NCI-H2171 (cell line): ENCODE measurements around the gene C12orf76.
A peak's percentile ranks its signal among the peaks of the same experiment; 100 is the strongest.
"Not testable (repeated sequence)": the region's sequence is repeated elsewhere in the genome, so short reads cannot be mapped to it uniquely, and the experiment has no call there.

Experiments used
- DNase-seq: peaks from one replicate; lab custom pipeline; 2025; lab: John Stamatoyannopoulos, UW

C12orf76 gene

DNA sequence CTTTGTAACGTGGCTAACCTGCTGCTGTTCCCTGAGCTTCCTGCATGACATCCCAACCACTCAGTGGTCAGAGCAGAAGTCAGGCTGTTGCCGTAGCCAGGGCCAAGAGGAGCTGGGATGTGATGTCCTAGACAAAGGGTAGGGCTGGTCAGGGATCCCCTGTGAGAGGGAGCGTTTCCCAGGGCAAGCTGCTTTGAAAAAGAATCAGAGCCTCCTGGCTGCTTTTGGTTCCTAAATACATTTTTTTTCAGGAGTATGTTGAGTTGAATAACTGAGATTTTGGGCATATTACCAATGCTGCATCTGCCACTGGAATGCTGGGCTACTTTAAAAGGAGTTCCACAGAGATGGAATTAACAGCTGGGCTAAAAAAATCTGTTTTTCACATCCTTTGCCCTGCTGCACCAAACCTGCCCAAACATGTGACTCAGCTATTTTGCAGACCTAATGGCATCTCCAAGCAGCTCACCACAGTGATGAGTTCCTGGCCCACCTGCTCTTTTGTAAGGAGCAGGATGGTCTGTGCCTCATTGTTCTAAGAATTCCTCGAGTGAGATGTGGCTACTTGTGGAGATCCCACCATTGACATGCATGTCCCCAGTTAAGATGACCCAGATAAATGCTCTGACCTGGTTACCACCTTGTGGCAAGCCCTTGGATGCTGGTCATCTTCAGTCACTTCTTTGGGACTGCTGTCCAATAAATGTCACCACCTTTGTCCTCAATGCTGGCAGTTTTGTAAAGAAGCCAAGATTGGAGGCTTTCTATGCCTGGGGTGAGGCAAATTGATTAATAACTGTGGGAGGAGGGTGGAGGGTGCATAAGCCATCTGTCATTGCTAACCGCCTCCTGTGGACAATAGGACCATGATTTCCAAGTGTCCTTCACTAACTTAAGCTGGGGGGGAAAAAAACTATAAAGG, 25.0 kb downstream of the C12orf76 start:
- peak; percentile 77 for DNase-seq

DNA sequence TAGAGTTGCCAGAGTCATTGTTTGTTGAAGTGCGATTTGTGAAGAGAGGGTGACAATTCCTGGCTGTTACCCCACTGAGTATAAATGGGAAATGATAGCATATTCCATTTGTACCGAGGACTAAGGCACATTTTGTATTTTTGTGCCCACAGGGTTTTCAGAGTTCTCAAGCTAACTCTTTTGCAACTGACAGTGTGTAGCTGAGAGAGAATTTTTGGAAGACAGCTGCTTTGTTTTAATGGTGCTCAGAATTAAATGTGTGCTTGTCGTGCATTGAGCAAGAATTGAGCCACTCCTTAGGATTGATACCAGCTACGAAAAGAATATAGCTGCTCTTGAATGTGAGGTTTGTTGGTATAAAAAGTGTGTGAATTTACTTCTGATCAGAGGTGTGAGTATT, 27.4 kb downstream of the C12orf76 start:
- no peak for DNase-seq

DNA sequence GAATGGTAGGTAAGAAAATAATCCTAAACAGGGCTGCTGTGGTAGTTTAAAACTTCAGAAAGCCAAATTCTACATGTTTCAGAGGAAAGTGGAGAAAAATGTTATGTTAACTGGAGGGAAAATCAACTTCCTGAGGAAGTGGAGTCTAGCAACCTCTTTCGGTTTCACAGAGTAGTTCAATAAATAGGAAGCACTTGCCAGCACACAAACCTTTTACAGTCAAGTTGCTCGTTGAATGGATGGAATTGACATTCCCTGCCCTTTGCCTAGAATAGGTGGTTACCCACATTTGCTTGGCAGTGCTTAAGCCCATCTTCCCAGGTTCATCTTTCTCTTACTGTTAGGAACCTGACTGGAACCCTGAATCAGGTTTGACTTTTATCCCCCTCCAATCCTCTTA, 33.2 kb downstream of the C12orf76 start:
- DNase-seq, result no peak

DNA sequence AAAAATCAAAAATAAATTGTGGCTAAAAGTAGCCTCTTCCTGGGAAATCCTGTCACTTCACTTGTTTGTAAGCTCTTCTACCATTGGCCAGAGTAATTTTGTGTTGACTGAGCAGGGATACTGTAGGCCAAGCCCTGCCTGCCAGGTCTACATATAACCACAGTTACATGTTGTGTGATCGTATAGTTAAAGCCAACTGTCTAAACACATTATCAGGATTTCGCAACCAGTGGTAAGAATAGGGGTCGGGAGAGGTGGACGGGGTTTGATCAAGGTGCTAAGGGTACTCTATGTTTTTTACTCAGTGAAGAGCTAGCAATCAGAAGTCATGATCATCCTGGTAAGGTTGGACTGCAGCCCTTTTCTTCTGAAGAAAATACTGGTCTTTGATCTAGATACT, 35.7 kb downstream of the C12orf76 start:
- no peak for DNase-seq

DNA sequence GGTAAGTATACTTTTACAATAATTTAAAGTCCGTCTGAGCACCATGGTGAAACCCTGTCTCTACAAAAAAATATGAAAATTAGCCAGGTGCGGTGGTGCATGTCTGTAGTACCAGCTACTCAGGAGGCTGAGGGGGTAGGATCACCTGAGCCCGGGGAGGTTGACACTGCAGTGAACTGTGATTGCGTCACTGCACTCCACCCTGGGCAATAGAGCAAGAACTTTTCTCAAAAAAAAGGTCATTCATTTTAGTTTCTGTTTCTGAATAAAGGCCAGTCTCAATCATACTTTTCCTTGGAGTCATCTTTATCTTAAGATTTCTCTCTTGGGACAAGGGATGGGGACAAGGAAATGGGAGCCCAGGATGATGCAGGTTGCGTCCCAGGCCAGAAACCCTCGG, 36.2 kb downstream of the C12orf76 start:
- no peak for DNase-seq

DNA sequence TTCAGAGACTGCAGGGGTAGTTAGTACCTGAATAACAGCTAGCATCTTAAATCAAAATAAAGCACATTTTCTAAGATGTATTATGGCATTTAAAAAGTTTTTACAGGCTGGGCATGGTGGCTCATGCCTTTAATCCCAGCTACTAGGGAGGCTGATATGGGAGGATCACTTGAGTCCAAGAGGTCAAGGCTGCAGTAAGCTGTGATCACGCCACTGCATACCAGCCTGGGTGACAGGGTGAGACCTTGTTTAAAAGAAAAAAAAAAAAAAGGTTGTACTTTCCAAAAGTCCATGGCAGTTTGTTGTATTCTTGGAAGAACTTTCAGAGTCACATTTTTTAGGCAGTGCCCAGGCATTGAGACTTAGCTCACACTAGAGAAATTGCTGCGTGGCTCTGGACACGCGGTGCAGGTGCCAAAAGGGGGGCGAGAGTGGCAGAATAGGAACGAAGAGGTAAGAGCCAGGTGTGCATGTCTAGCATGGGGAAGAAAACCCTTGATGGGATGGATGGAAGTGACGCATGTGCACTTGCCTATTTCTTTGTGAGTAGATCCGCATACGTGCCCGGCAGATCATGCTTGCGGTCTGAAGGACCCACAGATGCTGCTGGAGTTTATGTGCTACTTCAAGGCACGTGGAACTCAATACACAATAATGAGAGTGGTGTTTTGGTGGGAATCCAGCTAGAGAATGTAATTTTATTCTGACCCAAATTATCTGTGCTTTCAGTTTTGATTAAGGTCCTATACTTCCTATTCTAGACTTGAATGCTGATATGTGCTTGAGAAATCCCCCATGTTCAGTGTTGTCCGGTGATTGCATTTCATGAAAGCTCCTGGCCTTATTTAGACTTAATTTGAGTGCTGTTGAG, 37.2 kb downstream of the C12orf76 start:
- DNase-seq, result no peak

DNA sequence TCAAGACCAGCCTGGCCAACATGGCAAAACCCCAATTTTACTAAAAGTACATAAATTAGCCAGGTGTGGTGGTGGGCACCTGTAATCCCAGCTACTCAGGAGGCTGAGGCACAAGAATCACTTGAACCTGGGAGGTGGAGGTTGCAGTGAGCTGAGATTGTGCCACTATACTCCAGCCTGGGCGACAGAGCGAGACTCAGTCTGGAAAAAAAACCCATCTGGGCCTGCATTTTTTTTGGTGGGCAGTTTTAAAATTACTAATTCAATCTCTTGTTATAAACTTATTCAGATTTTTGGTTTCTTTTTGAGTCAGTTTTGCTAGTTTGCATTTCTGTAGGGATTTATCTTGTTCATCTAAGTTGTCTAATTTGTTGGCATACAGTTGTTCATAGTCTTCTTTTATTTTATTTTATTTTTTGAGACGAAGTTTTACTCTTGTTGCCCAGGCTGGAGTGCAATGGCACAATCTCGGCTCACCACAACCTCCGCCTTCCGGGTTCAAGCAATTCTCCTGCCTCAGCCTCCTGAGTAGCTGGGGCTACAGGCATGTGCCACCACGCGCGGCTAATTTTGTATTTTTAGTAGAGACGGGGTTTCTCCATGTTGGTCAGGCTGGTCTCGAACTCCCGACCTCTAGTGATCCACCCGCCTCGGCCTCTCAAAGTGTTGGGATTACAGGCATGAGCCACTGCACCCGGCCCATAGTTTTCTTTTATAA, 39.5 kb downstream of the C12orf76 start:
- not testable (repeated sequence) for DNase-seq

DNA sequence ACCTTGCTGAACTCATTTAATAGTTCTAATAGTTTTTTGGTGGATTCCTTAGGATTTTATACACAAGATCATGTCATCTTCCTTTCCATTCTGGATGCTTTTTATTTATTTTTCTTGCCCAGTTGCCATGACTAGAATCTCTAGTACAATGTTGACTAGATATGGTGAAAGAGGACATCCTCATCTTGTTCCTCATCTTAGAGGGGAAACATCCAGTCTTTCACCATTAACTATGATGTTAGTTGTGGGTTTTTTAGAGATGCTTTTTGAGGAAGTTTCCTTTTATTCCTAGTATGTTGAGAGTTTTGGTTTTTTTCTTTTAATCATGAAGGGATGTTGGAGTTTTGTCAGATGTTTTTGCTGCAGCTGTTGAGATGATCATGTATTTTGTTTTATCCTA, 40.4 kb downstream of the C12orf76 start:
- no peak for DNase-seq

DNA sequence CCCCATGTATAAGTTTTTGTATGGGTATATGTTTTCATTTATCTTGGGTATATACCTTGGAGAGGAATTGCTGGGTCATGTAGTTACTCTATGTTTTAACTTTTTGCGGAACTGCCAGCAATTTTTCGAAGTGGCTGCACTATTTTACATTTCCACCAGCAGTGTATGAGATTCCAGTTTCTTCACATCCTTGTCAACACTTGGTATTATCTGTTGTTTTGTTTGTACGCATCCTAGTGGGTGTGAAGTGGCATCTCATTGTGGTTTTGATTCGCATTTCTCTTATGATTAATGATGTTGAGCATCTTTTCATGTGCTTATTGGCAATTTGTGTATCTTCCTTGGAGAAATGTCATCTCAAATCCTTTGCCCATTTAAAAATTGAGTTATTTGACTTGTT, 42.2 kb downstream of the C12orf76 start:
- no peak for DNase-seq

DNA sequence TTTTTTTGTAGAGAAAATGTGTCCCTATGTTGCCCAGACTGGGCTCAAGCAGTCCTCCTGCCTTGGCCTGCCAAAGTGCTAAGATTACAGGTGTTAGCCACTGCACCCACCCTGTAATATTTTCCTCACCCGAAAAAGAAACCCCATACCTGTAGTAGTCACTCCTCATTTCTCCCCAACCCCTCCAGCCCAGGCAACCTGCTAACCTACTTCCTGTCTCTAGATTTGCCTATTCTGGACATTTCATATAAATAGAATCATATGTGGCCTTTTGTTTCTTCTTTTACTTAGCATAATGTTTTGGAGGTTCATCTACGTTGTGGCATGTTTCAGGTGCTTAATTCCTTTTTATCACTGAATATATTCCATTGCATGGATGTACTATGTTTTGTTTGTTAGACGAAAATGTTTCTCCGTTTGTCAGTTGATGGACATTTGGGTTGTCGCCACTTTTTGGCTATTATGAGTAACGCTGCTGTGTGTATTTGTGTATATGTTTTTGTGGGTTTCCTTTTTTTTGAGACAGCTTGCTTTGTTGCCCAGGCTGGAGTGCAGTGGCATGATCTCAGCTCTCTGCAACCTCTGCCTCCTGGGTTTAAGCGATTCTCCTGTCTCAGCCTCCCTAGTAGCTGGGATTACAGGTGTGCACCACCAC, 42.9 kb downstream of the C12orf76 start:
- no peak for DNase-seq

DNA sequence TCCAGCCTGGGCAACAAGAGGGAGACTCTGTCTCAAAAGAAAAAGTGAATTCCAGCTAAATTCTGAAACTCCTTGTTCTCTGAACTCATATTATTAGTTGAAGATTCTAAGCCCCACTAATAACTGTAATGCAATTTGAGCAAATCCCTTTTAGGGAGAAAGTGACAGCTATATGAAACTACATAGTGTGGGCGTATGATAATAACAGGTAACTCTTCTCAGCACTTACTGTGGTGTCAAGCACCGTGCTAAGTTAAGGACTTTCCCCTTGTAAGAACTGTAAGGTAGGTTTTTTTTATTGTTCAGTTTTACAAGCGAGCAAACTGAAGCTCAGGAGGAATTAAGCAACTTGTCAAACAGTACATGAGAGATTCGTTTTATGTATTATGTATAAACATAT, 43.7 kb downstream of the C12orf76 start:
- DNase-seq, result no peak

DNA sequence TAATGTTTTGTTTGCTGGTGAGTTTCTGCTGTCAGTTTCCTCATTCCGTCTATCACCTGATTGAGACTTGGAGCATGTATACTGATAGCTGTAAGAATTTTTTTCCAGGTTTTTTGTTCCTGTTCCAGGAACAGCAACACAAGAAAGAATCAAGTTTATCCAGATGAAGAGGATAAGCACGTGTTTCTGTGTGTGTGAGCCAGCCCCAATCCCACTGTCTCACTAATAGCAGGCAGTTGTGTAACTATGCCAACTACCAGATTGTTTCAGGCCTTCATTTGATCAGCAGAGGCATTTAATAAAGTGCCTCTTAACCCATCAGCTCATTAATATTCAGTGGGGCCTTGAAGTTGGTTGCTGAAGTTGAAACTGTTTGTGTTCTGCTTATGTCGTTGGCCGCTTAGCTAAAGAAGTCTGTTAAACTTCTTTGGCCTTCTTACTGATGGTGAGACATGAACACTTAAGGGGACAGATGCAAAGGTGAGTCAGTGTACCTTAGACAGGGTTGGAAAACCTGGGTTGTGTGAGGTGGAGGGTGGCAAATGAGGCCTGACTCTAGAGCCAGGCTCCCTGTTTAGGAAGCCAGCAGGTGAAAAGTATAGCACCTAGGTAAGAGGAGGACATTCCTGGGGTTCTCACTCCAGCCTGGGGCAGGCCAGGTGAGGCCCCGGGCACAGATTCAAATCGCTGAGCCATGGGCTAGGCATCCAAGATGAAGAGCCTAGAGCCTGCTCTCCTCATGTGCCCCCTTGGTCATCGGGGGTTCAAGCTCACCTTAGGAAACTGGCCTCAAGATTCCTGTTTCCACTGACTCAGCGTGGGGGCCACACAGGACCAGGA, 45.4 kb downstream of the C12orf76 start:
- no peak for DNase-seq

DNA sequence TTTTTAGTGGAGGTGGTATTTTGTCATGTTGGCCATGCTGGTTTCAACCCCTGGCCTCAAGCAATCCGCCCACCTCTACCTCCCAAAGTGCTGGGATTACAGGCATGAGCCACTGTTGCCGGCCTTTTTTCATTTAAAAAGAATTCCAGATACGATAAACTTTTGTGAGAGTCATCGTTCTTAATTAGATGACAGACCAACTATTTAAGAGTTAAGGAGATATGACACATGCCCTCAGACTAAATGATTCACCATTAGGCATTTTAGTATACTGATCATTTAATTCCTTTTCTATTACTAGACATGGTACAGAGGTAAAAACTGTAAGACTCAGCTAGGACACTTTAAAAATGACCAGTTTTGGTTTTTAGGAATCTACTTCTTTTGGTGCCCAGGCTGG, 46.7 kb downstream of the C12orf76 start:
- DNase-seq, result no peak

DNA sequence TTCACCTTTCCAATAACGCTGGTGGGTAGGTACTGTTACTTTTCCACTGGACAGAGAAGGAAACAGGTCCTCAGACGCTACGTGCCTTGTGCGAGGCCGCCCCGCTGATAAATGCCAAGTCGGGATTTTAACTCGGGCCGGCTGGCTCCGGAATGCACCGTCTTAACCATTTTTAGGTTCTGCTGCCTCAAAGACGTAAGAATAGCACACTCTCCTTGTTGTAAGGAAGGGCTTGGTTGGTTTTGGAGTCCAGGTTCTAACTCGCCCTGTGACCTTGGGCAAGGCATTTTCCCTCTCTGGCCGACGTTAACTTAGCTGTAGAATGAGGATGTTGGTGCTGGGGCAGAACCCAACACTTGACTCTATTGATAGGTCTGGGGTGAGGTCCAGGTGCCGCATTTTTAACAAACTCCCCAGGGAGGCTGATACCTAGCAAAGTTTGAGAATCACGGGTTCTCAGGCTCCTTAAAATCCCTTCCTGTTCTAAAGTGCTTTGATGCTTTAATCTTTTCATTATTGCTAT, 48.3 kb downstream of the C12orf76 start:
- DNase-seq, result no peak

DNA sequence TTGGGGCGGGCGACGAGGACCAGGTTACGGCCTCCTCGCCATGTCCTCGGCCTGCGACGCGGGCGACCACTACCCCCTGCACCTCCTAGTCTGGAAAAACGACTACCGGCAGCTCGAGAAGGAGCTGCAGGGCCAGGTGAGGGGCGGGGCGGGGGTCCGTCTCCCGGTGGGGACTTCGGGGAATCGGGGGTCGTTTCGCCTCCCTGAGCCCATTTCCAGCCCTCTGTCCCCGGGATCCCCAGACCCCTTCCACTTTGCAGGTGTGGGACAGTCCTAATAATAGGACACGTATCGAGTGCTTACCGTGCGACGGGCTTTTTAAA, 48.7 kb downstream of the C12orf76 start:
- no peak for DNase-seq

DNA sequence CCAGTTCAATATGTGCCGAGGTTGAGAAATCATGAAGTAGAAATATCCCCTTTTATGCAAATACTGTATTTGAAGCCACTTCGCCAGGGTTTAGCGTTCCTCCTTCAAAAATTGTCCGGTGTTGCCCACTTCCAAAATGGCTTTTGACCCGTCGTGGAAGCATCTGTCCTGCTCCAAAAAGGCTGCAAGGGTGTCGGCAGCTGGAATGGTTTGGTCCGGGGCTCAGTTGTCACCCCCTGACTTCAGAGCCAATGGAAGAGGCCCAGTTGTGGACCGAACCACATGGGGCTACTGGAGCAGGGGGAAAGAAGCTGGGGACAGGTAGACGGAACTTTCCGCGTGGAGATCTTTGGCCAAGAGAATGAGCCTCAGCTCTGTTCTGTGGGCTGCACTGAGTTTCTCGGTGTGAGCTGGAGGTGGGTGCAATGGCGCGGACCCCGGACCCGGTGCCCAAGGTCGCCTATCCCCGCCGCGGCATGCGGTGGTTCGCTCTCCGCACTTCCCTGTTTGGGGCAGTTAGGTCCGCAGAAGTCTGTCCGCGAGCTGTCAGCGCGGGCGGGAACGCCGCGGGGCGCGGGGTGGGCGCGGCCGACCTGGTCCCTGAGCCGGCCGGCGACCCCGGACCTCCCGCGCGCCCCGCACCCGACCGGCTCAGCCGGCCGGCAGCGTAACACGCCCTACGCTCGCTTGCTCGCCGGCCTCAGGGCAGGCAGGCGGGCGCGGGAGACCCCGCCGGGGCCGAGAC, 49.2 kb downstream of the C12orf76 start, which contains the start of gene ANKRD13A:
TSS of gene ANKRD13A (plus strand) at position 527 of the 745 bp plus-strand sequence. CDS start 259 bp downstream, outside the sequence.
- peak; percentile 88 for DNase-seq

DNA sequence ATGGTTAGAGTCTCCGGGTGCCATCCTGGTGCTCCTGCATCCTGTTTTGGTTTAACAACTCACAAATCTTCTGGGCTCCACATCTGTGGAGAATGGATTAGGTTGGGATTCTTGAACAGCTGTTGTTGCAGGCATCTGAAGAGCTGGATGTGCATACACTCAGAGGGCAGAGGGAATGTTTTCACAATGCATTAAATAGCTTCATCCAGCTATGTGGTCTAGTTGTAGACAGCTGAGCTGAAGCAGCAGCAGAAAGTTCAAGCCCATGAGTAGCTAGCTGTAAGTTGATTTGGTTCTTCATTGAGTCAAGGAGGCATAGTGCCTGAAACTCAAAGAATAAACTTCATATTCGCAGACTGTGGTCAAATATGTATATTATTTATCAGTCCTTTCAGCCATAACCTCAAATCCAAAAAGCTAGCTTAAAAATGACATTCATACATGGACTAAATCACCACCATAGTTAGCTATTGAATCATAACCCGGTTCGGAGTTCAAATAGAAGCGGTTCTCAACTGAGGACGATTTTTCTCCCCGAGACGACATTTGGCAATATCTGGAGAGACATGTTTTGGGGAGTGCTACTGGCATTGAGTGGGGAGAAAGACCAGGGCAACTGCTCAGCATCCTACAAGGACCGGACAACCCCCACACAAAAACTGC, 50.0 kb downstream of the C12orf76 start:
- DNase-seq, result no peak

DNA sequence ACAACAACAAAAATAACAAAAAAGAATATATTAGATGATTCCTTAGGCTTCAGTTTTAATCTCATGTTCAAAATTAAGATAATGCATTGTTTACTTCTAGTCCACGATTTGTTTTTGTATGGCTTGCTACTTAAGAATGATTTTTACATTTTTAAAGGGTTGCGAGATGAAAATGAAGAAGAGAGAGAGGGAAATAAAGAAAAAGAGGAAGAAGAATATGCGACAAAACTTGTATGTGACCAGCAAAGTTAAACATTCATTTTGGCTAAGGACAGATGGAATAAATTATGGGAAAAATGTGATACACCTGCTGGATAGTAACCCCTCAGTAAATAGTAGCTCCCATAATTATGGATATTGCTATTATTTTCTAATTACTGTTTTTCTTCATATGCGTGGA, 50.9 kb downstream of the C12orf76 start:
- DNase-seq, result no peak

DNA sequence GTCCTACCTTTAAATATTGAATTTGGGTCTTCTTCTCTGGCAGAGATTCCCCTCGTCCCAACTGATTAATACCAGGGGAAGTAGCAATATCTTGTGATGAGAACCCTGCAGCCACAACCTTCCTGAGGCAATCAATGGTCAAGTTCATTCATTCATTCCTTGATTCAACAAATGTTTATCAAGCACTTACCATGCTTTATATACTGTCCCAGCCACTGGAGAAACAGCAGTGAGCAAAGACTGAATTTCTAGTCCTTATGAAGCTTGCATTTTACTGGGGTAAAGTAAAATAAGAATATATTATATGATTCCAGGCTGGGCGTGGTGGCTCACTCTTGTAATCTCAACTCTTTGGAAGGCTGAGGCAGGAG, 51.9 kb downstream of the C12orf76 start:
- DNase-seq, result no peak
